ENCODE measurements around the gene COL27A1.

GRCh38 chr9:114120192-114121014 lies 34.9 kb upstream of the COL27A1 start:
- no peak for TF ChIP-seq POLR2A (IDR thresholded peaks at IDR 0.05)
- TF ChIP-seq EP300 (IDR thresholded peaks at IDR 0.05) = no peak
- TF ChIP-seq POLR2AphosphoS5 (IDR thresholded peaks at IDR 0.05) = no peak
- TF ChIP-seq CTCF (IDR thresholded peaks at IDR 0.05) = no peak
